Measurements from ENCODE around the gene NSF.

DNA sequence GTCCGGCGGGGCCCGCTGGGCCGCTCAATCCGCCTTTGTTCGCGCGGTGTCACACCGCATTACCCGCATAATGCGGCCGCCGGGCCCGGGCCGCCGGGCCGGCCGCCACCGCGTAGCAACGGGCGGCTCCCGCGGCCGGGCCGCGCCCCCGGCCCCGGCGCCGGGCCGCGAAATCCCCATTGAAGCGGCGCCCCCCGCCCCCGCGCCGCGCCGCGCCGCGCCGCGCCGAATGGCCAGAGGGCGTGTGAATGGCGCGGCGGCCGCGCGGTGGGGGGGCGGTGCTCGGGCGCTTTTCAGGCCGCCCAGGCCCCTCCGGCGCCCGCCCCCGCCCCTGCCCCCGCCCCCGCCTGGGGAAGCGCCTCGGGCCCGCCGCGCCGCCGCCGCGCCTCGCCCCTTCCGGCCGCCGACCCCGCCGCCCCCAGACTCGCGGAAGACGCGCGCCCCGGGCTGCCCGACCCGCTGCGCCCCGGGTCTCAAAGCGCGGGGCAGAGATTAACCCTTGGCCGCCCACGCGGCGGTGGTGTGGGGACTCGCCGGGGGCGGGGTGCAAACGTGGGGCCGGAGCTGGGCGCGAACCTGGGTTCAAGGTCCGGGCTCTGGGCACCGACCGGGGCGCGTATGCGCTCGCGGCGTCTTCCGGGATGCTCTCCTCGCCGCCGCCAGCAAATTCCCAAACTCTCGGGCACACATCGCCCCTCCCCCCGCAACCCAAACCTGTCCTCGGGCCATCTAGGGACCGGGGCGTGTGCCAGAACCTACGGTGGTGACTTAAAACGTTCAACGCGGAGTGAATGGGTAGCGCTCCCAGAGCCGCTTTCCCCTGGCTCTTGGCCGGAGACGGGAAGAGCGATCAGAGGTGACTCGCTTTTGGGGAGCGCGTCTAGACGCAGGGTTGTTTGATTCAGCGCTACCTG lies 181.3 kb downstream of the NSF start:
- TF ChIP-seq POLR2AphosphoS5 (IDR thresholded peaks at IDR 0.05; ENCODE audit: borderline replicate concordance, low read depth, low read length) (no peak), EZH2 (IDR thresholded peaks at IDR 0.05) (no peak), FOXP2 (optimal IDR thresholded peaks at IDR 0.05; ENCODE audit: control extremely low read depth, extremely low read length, insufficient read depth) (no peak)

Measured in SK-N-MC (cell line).